Measurements from ENCODE around the gene CTSF. TPM values are rescaled to one million over a fixed set of nuclear protein-coding genes. Genes with fewer than 3 reads are reported as not detected.

The CTSF gene
- total and polyA plus RNA-seq, 3 experiments from 2014 or later: 5.6 to 20.6 (median 6.0) TPM

DNA sequence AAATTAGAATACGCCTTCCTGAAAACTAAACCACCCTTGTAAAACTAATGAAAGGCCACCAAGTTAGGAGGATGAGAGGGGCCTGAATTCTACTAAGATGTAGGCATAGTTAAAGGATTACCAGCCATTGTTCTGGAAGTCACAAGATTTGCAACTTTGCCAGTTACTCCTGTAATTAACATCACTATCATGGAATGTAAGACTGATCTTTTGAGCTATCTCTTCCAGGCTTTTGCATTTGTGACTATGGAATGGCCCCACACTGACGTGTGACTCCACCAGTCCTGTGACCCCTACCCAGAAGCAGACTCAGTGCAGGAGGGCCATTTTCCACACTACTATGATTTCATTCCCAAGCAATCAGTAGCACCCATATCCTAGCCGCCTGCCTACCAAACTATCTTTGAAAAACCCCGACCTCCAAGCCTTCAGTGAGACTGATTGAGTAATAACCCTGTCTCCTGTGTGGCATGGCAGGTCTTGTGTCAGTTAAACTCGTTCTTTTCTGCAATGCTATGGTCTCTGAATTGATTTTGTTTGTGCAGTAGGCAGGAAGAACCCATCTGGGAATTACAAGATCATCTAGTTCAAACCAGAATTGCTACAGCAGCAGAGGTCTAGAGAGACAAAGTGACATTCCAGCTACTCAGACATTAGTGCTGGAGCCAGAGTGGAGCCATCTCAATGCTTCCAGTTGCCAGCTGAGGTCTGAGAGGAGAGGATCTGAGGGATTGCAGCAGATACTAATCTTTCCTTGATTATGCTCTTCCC is 1.9 kb upstream of the CTSF start:
- Mint-ChIP-seq H3K36me3 (peaks cover 0 to 5% (median 0%) of the 10 kb centered on the region in 3 donors), H3K27ac (no peak overlapping the region), H3K4me3 (peak overlapping the region in 3 of 7 donors; percentile 6 to 40 (median 20)), H3K4me1 (peaks cover 4 to 15% (median 10%) of the 10 kb centered on the region in 3 donors), H3K9me3 (no peaks in the 10 kb centered on the region), H3K27me3 (peaks cover 6 to 26% of the 10 kb centered on the region in 2 donors)
- DNase-seq: no peak
- Histone ChIP-seq H3K27ac (ENCODE audit: low read depth, low read length) (no peak overlapping the region), H3K27me3 (ENCODE audit: insufficient read depth, low read length, poor library complexity, severe bottlenecking) (no peaks in the 10 kb centered on the region), H3K4me3 (ENCODE audit: low read length) (no peak overlapping the region), H3K36me3 (ENCODE audit: insufficient read depth, low read length) (no peaks in the 10 kb centered on the region), H3K4me1 (ENCODE audit: insufficient read depth, low read length) (peaks cover 9% of the 10 kb centered on the region), H3K9me3 (ENCODE audit: low read length) (no peaks in the 10 kb centered on the region)
- ChIA-PET POLR2A (no interaction called here), CTCF (interaction anchor here (0.8 to 3.8 kb wide), 4 partner anchors 8 to 108 kb away, joined by 3 to 14 read pairs (median 10); partner anchors contain the start of gene RBM4B)

DNA sequence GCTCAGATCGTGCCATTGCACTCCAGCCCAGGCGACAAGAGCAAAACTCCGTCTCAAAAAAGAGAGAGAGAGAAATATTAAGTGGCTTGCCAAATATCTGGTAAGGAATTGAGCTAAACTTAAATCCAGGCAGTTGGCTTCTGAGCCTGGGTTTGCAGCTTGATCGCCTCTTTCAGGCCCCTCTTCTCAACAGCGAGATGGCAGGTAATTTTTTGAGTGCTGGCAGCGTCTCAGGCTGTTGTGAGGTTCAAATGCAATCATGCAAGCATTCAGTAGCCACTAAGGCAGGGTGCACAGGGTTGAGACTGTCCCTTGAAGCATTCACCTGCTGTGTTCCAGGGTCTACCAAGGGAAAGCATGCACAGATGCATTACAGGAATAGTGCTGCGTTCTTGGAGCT is 670 bp upstream of the CTSF start:
- H3K9me3 Mint-ChIP-seq: no peaks in the 10 kb centered on the region
- peaks cover 5 to 17% of the 10 kb centered on the region in 2 donors for H3K27me3 Mint-ChIP-seq
- peaks cover 0 to 5% (median 0%) of the 10 kb centered on the region in 3 donors for H3K36me3 Mint-ChIP-seq
- no peaks in the 10 kb centered on the region for H3K36me3 ChIP-seq (ENCODE audit: insufficient read depth, low read length)
- DNase-seq: no peak
- H3K27ac Mint-ChIP-seq: no peak overlapping the region
- POLR2A ChIA-PET: interaction anchor here (0.7 to 2.5 kb wide), 5 partner anchors 23 to 103 kb away, joined by 3 to 12 read pairs (median 4); partner anchors contain the start of genes ACTN3, PELI3, RBM14 and ZDHHC24
- no peaks in the 10 kb centered on the region for H3K27me3 ChIP-seq (ENCODE audit: insufficient read depth, low read length, poor library complexity, severe bottlenecking)
- CTCF ChIA-PET: interaction anchor here (0.9 to 3.8 kb wide), 5 partner anchors 9 to 129 kb away, joined by 3 to 14 read pairs (median 8); partner anchors contain the start of genes CCDC87, CCS and RBM4B
- no peak overlapping the region for H3K4me3 ChIP-seq (ENCODE audit: low read length)
- H3K27ac ChIP-seq (ENCODE audit: low read depth, low read length): no peak overlapping the region
- H3K4me1 ChIP-seq (ENCODE audit: insufficient read depth, low read length): peaks cover 9% of the 10 kb centered on the region
- peaks cover 4 to 15% (median 10%) of the 10 kb centered on the region in 3 donors for H3K4me1 Mint-ChIP-seq
- H3K4me3 Mint-ChIP-seq: peak overlapping the region in 1 of 7 donors; percentile 80
- no peaks in the 10 kb centered on the region for H3K9me3 ChIP-seq (ENCODE audit: low read length)

DNA sequence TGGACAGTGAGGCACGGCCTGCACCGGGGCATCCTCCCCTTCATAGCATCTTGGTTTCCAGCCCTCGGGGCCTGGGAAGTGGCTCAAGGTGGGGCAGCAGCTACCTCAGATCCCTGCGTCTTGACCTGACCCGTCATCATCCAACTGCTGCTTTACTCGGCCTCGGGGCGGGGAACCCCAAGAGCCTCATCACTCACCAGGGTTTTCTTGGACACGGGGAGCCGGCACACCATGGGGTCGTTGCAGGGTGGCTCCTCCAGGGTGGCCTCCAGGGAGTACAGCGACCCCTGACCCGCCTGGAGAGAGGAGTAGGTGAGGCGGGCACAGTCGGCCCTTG is 651 bp downstream of the CTSF start:
- no peak for DNase-seq
- Histone ChIP-seq H3K36me3 (ENCODE audit: insufficient read depth, low read length) (no peaks in the 10 kb centered on the region), H3K4me3 (ENCODE audit: low read length) (peak overlapping the region; percentile 41), H3K27me3 (ENCODE audit: insufficient read depth, low read length, poor library complexity, severe bottlenecking) (no peaks in the 10 kb centered on the region), H3K9me3 (ENCODE audit: low read length) (no peaks in the 10 kb centered on the region), H3K4me1 (ENCODE audit: insufficient read depth, low read length) (peaks cover 9% of the 10 kb centered on the region), H3K27ac (ENCODE audit: low read depth, low read length) (no peak overlapping the region)
- Mint-ChIP-seq H3K9me3 (no peaks in the 10 kb centered on the region), H3K27me3 (peaks cover 5 to 11% of the 10 kb centered on the region in 2 donors), H3K4me1 (peaks cover 4 to 15% (median 10%) of the 10 kb centered on the region in 3 donors), H3K36me3 (peaks cover 0 to 5% (median 0%) of the 10 kb centered on the region in 3 donors), H3K27ac (no peak overlapping the region), H3K4me3 (peak overlapping the region; percentile 45 to 83 (median 73))
- ChIA-PET CTCF (interaction anchor here (1.2 to 3.8 kb wide), 5 partner anchors 10 to 128 kb away, joined by 3 to 14 read pairs (median 5); partner anchors contain the start of genes ACTN3, RBM4B and ZDHHC24), POLR2A (interaction anchor here (1.1 to 2.5 kb wide), 3 partner anchors 22 to 110 kb away, joined by 4 to 12 read pairs (median 7); partner anchors contain the start of genes ACTN3, RBM14, RBM4B and ZDHHC24)

DNA sequence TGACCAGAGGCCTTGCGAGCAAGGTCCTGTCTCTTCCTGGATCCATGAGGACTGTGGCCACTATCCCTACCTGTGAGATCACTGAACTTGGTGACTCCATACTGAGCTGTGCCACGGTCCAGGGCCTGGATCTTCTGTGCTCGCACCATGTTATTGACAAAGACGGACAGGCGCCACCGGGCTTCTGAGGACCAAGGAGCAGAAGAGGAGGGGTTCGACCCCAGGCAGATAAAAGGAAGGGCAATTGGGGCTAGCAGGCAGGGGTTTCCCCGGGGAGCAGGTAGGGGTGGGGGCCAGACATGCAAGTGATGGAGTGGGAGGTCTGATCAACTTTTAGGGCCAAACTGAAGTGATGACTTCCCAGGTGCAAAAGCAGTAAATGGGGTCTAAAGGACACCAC is 2.2 kb downstream of the CTSF start:
- Histone ChIP-seq H3K4me1 (ENCODE audit: insufficient read depth, low read length) (peaks cover 9% of the 10 kb centered on the region), H3K36me3 (ENCODE audit: insufficient read depth, low read length) (no peaks in the 10 kb centered on the region), H3K27ac (ENCODE audit: low read depth, low read length) (no peak overlapping the region), H3K27me3 (ENCODE audit: insufficient read depth, low read length, poor library complexity, severe bottlenecking) (no peaks in the 10 kb centered on the region), H3K9me3 (ENCODE audit: low read length) (no peaks in the 10 kb centered on the region), H3K4me3 (ENCODE audit: low read length) (no peak overlapping the region)
- H3K27me3 Mint-ChIP-seq: peaks cover 7 to 11% of the 10 kb centered on the region in 2 donors
- ChIA-PET CTCF (no interaction called here), POLR2A (no interaction called here)
- peaks cover 4 to 15% (median 10%) of the 10 kb centered on the region in 3 donors for H3K4me1 Mint-ChIP-seq
- H3K36me3 Mint-ChIP-seq: peaks cover 0 to 5% (median 0%) of the 10 kb centered on the region in 3 donors
- H3K4me3 Mint-ChIP-seq: peak overlapping the region in 4 of 7 donors; percentile 12 to 55 (median 20)
- H3K9me3 Mint-ChIP-seq: no peaks in the 10 kb centered on the region
- H3K27ac Mint-ChIP-seq: no peak overlapping the region
- no peak for DNase-seq

DNA sequence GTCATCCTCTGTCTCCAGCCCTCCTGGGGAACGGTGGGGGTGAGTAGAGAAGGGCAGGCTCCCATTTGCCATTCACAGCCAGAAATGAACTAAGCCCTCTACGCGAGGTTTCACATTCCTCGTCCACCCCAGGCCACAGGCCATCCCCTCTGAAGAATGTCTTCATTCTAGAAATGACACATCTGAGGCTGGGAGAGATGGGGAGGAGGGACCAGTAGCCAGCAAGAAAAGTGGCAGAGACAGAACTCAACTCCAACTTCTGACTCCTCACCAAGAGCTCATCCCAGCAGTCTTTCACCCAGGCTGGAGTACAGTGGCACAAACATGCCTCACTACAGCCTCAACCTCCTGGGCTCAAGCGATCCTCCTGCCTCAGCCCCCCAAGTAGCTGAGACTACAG is 3.4 kb downstream of the CTSF start:
- H3K9me3 ChIP-seq (ENCODE audit: low read length): no peaks in the 10 kb centered on the region
- POLR2A ChIA-PET: no interaction called here
- H3K36me3 Mint-ChIP-seq: peaks cover 0 to 5% (median 0%) of the 10 kb centered on the region in 3 donors
- H3K27me3 Mint-ChIP-seq: peaks cover 2 to 7% of the 10 kb centered on the region in 2 donors
- H3K36me3 ChIP-seq (ENCODE audit: insufficient read depth, low read length): no peaks in the 10 kb centered on the region
- no peak overlapping the region for H3K27ac Mint-ChIP-seq
- H3K27me3 ChIP-seq (ENCODE audit: insufficient read depth, low read length, poor library complexity, severe bottlenecking): no peaks in the 10 kb centered on the region
- H3K9me3 Mint-ChIP-seq: no peaks in the 10 kb centered on the region
- H3K4me1 Mint-ChIP-seq: peaks cover 4 to 15% (median 10%) of the 10 kb centered on the region in 3 donors
- no peak for DNase-seq
- H3K27ac ChIP-seq (ENCODE audit: low read depth, low read length): no peak overlapping the region
- H3K4me1 ChIP-seq (ENCODE audit: insufficient read depth, low read length): peaks cover 9% of the 10 kb centered on the region
- CTCF ChIA-PET: interaction anchor here (1.0 kb wide), 1 partner anchor 12 kb away, joined by 3 read pairs; no protein-coding TSS in a partner anchor
- no peak overlapping the region for H3K4me3 ChIP-seq (ENCODE audit: low read length)
- peak overlapping the region in 1 of 7 donors; percentile 20 for H3K4me3 Mint-ChIP-seq

DNA sequence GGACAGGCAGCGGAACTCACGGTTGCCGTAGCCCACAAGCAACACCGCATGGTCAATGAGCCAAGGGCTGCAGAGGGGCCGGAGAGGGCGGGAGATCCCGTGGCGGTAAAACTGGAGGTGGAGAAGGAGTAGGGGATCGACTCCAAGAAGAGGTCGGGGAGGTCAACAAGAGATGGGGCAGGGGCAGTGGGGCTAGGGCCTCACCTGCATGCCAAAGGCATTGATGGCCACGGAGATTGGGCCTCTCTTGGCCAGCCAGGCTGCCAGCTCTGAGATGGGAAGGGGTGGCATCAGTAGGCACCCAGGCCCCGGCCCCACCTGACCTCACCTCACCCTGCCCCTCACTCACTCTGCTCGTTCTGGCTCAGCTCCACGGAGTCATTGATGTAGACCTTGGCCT is 3.9 kb downstream of the CTSF start:
- H3K9me3 Mint-ChIP-seq: no peaks in the 10 kb centered on the region
- peaks cover 0 to 7% of the 10 kb centered on the region in 2 donors for H3K27me3 Mint-ChIP-seq
- peak overlapping the region in 2 of 7 donors; percentile 16 to 20 for H3K4me3 Mint-ChIP-seq
- Histone ChIP-seq H3K4me1 (ENCODE audit: insufficient read depth, low read length) (peaks cover 9% of the 10 kb centered on the region), H3K36me3 (ENCODE audit: insufficient read depth, low read length) (no peaks in the 10 kb centered on the region), H3K4me3 (ENCODE audit: low read length) (no peak overlapping the region), H3K9me3 (ENCODE audit: low read length) (no peaks in the 10 kb centered on the region), H3K27me3 (ENCODE audit: insufficient read depth, low read length, poor library complexity, severe bottlenecking) (no peaks in the 10 kb centered on the region), H3K27ac (ENCODE audit: low read depth, low read length) (no peak overlapping the region)
- POLR2A ChIA-PET: no interaction called here
- CTCF ChIA-PET: interaction anchor here (1.0 kb wide), 1 partner anchor 12 kb away, joined by 3 read pairs; no protein-coding TSS in a partner anchor
- peaks cover 0 to 5% (median 0%) of the 10 kb centered on the region in 3 donors for H3K36me3 Mint-ChIP-seq
- peaks cover 4 to 15% (median 10%) of the 10 kb centered on the region in 3 donors for H3K4me1 Mint-ChIP-seq
- no peak overlapping the region for H3K27ac Mint-ChIP-seq
- no peak for DNase-seq

DNA sequence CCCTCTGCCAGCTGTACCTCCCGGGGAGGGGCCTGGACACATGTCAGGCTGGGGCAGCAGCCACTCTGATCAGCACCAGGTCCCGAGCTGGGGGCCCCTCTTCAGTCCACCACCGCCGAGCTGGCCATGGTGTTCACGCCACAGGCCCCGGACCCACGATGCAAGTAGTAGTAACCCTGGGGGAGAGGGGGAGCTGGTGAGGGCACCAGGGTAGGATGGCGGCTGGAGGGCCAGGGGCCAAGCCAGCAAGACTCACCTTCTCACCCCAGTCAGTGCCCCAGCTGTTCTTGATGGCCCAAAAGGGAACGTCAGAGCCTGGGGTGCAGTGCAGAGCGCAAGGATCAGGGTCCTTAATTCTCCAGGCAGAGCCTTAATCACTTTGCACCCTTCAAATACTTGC is 4.6 kb downstream of the CTSF start:
- no peaks in the 10 kb centered on the region for H3K9me3 Mint-ChIP-seq
- ChIA-PET CTCF (no interaction called here), POLR2A (no interaction called here)

More for the DNA sequence above, 4.6 kb downstream of the CTSF start:
- no peak overlapping the region for H3K27ac ChIP-seq (ENCODE audit: low read depth, low read length)
- H3K4me3 Mint-ChIP-seq: no peak overlapping the region
- no peaks in the 10 kb centered on the region for H3K27me3 ChIP-seq (ENCODE audit: insufficient read depth, low read length, poor library complexity, severe bottlenecking)
- H3K4me3 ChIP-seq (ENCODE audit: low read length): no peak overlapping the region
- peaks cover 4 to 16% (median 11%) of the 10 kb centered on the region in 3 donors for H3K4me1 Mint-ChIP-seq
- H3K36me3 ChIP-seq (ENCODE audit: insufficient read depth, low read length): no peaks in the 10 kb centered on the region
- H3K36me3 Mint-ChIP-seq: peaks cover 0 to 5% (median 0%) of the 10 kb centered on the region in 3 donors
- H3K27me3 Mint-ChIP-seq: peaks cover 1 to 7% of the 10 kb centered on the region in 2 donors
- peaks cover 11% of the 10 kb centered on the region for H3K4me1 ChIP-seq (ENCODE audit: insufficient read depth, low read length)
- no peak overlapping the region for H3K27ac Mint-ChIP-seq
- no peak for DNase-seq
- no peaks in the 10 kb centered on the region for H3K9me3 ChIP-seq (ENCODE audit: low read length)

Data from CD8-positive, alpha-beta memory T cell (primary cell).